ENCODE results near the gene FSTL3. TPM values are rescaled to one million over a fixed set of nuclear protein-coding genes. Genes with fewer than 3 reads are reported as not detected.

Gene FSTL3
- total and polyA plus RNA-seq, 2 of the 8 experiments (the other 6 are each of a cell fraction or from before 2014, with no cell fraction given): 8.1 to 11.8 TPM

DNA sequence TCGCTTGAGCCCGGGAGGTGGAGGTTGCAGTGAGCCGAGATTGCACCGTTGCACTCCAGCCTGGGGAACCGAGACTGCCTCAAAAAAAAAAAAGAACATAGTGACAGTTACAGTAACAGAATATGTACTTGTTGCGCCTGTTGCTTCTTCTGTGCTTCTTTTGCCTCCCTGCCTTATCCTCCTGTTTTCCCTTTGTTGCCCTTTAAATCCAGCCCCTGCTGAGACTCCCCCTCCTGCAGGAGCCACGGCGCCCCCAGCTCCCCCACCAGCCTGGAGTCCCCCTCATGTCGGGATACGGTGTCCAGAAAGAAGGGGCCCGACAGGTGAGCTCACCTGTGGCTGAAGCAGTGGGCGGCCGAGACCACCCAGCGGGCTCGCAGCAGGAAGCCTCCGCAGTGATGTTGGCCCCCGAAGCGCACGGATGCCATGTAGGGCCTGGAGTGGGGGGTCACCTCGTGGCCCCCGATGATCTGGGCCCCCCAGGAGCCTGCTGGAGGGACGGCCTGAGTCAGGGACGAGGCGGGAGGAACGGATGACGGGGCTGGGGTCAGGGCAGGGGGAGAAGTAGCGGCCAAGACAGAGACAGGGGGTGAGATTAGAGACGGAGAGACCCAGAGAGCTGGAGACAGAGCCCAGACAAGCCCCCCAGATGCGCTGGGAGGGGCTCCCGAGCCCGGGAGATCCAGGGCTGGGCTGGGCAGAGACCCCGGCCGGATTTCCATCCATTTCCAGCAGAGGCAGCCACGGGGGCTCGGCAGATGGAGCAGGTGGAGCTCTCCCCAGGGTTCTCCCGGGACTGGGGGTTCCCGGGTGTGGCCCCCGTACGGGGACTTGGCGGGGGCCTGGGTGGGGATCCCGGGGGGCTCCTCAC is 18.5 kb downstream of the FSTL3 start (continued):
- TF ChIP-seq SIN3A (conservative IDR thresholded peaks at IDR 0.05 in 1 of 2, IDR thresholded peaks at IDR 0.05 in 1 of 2; ENCODE audit: low read depth in 1 of 2, low read length in 2 of 2) (no peak), HDAC2 (IDR thresholded peaks at IDR 0.05; ENCODE audit: borderline replicate concordance in 1 of 2, low read depth in 2 of 2, low read length in 2 of 2) (no peak), TCF12 (IDR thresholded peaks at IDR 0.05; ENCODE audit: low read depth, low read length) (no peak), CTBP2 (IDR thresholded peaks at IDR 0.05; ENCODE audit: borderline replicate concordance, insufficient read depth, insufficient read length, low read length) (no peak)
